Lower leg skin (tissue), 3 donors: Measurements from ENCODE around the gene CYSTM1.

Source experiments
- CTCF ChIP-seq, 3 donors: fragments of 450-650 bp; IDR thresholded peaks; one replicate each; pipeline ENCODE4 v1.5.1; 2016; ENCODE audit warnings: antibody characterized with exemption in 3 of 3, mild to moderate bottlenecking in 3 of 3, moderate library complexity in 2 of 3
- POLR2A ChIP-seq, 2 donors: fragments of 450-650 bp; IDR thresholded peaks; one replicate each; pipeline ENCODE4 v1.6.1; 2016 to 2017; ENCODE audit warnings: antibody characterized with exemption in 2 of 2, mild to moderate bottlenecking in 1 of 2, moderate library complexity in 1 of 2

DNA sequence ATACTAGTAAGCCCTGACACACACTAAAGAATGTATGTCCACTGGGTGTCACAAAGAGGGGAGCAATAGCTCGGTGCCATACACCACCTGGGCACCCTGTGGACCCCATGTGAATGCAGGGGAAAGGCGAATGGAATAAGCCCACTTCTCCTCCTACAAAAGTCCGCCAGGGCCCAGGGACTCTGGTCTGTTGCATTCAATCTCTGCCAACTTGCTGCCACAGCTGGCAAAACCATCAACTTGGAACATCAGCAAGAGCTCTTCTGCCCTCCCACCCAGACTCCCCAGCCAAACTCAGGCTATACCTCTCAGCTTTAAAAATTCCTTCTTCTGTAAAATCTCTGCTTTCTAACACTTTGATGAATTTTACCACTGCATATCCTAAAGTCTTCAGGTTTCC, 73.4 kb downstream of the CYSTM1 start:
- TF ChIP-seq CTCF (IDR thresholded peaks at IDR 0.05) (no peak), POLR2A (IDR thresholded peaks at IDR 0.05) (no peak)
